Breast epithelium (tissue), 4 donors: ENCODE data around the gene CUL9. TPM values are rescaled to one million over a fixed set of nuclear protein-coding genes. Genes with fewer than 3 reads are reported as not detected.
A peak's percentile ranks its signal among the peaks of the same experiment; 100 is the strongest.
"Not testable (repeated sequence)": the region's sequence is repeated elsewhere in the genome, so short reads cannot be mapped to it uniquely, and the experiment has no call there.

Experiments
- DNase-seq, 2 donors: peaks; one replicate each; pipeline ENCODE4 v3.0.0-alpha.2; 2019; ENCODE audit warnings: low spot score in 2 of 2
- H3K27ac ChIP-seq, 2 donors: fragments of 200-600 bp; sonication (generic) in 1 of 2; one replicate each; pipeline ENCODE4 v1.5.1; 2016 to 2019; ENCODE audit warnings: mild to moderate bottlenecking in 1 of 2
- H3K27me3 ChIP-seq, 2 donors: fragments of 200-600 bp; sonication (generic) in 1 of 2; one replicate each; pipeline versions ENCODE4 v1.5.1 to v1.6.0; 2017 to 2019; ENCODE audit warnings: control low read depth in 1 of 2, mild to moderate bottlenecking in 1 of 2
- H3K36me3 ChIP-seq: fragments of 200-600 bp; one replicate; pipeline ENCODE4 v1.5.1; 2019
- H3K4me1 ChIP-seq, 2 donors: fragments of 200-600 bp; sonication (generic); one replicate each; pipeline ENCODE4 v1.5.1; 2016 to 2019; ENCODE audit warnings: control low read depth in 1 of 2
- H3K4me3 ChIP-seq, 3 donors: fragments of 200-600 bp; sonication (generic); 1 replicate in 2 of 3; 2 replicates in 1 of 3; pipeline ENCODE4 v1.5.1; 2016 to 2019; ENCODE audit warnings: mild to moderate bottlenecking in 3 of 3, moderate library complexity in 2 of 3
- H3K9me3 ChIP-seq, 2 donors: fragments of 200-600 bp; sonication (generic) in 1 of 2; one replicate each; pipeline ENCODE4 v1.5.1; 2016 to 2019; ENCODE audit warnings: control low read depth in 1 of 2
- CTCF ChIP-seq, 3 donors: fragments of 450-650 bp; IDR thresholded peaks; one replicate each; pipeline ENCODE4 v1.5.1; 2016 to 2017; ENCODE audit warnings: antibody characterized with exemption in 3 of 3, mild to moderate bottlenecking in 3 of 3, moderate library complexity in 3 of 3
- POLR2A ChIP-seq: fragments of 450-650 bp; IDR thresholded peaks from one replicate; pipeline ENCODE4 v1.6.1; 2016; ENCODE audit warnings: antibody characterized with exemption, mild to moderate bottlenecking, moderate library complexity
- POLR2AphosphoS5 ChIP-seq, 3 donors: sonication (generic); formaldehyde crosslinking; IDR thresholded peaks; one replicate each; pipeline ENCODE4 v1.6.1; 2017; ENCODE audit warnings: antibody characterized with exemption in 3 of 3
- intact Hi-C: fragments of 100-400 bp; cut with DNase I; formaldehyde crosslinking; loops from one replicate; pipeline ENCODE4 v1.15.1; 2023; ENCODE audit warnings: low total_unique reads
- total RNA-seq, 3 donors: library from RNA; depleted of rRNA; stranded (reverse); fragments of >200 nt; gene quantifications; one replicate each; pipeline ENCODE4 v1.1.0, GENCODE V29; 2016

Gene CUL9
- total RNA-seq: 10 to 100 TPM; 25.1 to 47.5 (median 43.3) TPM

GRCh38 chr6:43181942-43182860 lies at the start of gene CUL9:
Gene CUL9 (plus strand): TSS chr6:43182196. CDS start chr6:43184311, 2,115 bp downstream.
- peak within 1 kb of the TSS; percentile 78 to 96 (median 85) for H3K4me3 ChIP-seq
- no peaks in the 10 kb centered on the region for H3K9me3 ChIP-seq
- intact Hi-C loops: no loop called here
- peaks cover 0 to 9% of the 10 kb centered on the region in 2 donors for H3K4me1 ChIP-seq
- H3K27me3 ChIP-seq: no peaks in the 10 kb centered on the region
- no peaks in the 10 kb centered on the region for H3K36me3 ChIP-seq
- TF ChIP-seq CTCF (IDR thresholded peaks at IDR 0.05) (no peak), POLR2AphosphoS5 (IDR thresholded peaks at IDR 0.05) (peak; percentile 64 to 90 (median 85))
- DNase-seq: peak; percentile 79 to 81
- peak within 1 kb of the TSS; percentile 86 to 93 for H3K27ac ChIP-seq

GRCh38 chr6:43138267-43138666 lies 43.7 kb upstream of the CUL9 start:
- DNase-seq: no peak
- Histone ChIP-seq H3K27me3 (no peaks in the 10 kb centered on the region), H3K36me3 (no peaks in the 10 kb centered on the region), H3K9me3 (no peaks in the 10 kb centered on the region), H3K27ac (no peak overlapping the region), H3K4me1 (peaks cover 0 to 1% of the 10 kb centered on the region in 2 donors), H3K4me3 (no peak overlapping the region)
- TF ChIP-seq POLR2A: no peak
- TF ChIP-seq POLR2AphosphoS5 (IDR thresholded peaks at IDR 0.05): no peak
- no peak for TF ChIP-seq CTCF (IDR thresholded peaks at IDR 0.05)
- intact Hi-C loops: no loop called here

GRCh38 chr6:43139973-43140372 lies 42.0 kb upstream of the CUL9 start:
- H3K36me3 ChIP-seq, H3K9me3 ChIP-seq, H3K27ac ChIP-seq, H3K4me1 ChIP-seq, H3K4me3 ChIP-seq, H3K27me3 ChIP-seq, DNase-seq: not testable (repeated sequence)
- intact Hi-C loops: loop anchor here (10.0 kb wide), 1 partner anchor 235 kb away; no protein-coding TSS in a partner anchor

GRCh38 chr6:43141644-43142043 lies 40.4 kb upstream of the CUL9 start:
- TF ChIP-seq POLR2AphosphoS5 (IDR thresholded peaks at IDR 0.05): no peak
- TF ChIP-seq POLR2A: no peak
- no peak for TF ChIP-seq CTCF (IDR thresholded peaks at IDR 0.05)
- no peaks in the 10 kb centered on the region for H3K9me3 ChIP-seq
- no peak for DNase-seq
- no peaks in the 10 kb centered on the region for H3K27me3 ChIP-seq
- H3K4me3 ChIP-seq: no peak overlapping the region
- H3K36me3 ChIP-seq: no peaks in the 10 kb centered on the region
- peaks cover 3 to 4% of the 10 kb centered on the region in 2 donors for H3K4me1 ChIP-seq
- intact Hi-C loops: loop anchor here (10.0 kb wide), 1 partner anchor 237 kb away; no protein-coding TSS in a partner anchor
- no peak overlapping the region for H3K27ac ChIP-seq

GRCh38 chr6:43142101-43142500 lies 39.9 kb upstream of the CUL9 start:
- Histone ChIP-seq H3K27ac (no peak overlapping the region), H3K27me3 (no peaks in the 10 kb centered on the region), H3K4me1 (peaks cover 3 to 4% of the 10 kb centered on the region in 2 donors), H3K4me3 (no peak overlapping the region), H3K9me3 (no peaks in the 10 kb centered on the region), H3K36me3 (peaks cover 3% of the 10 kb centered on the region)
- TF ChIP-seq POLR2AphosphoS5 (IDR thresholded peaks at IDR 0.05) (no peak), POLR2A (no peak), CTCF (IDR thresholded peaks at IDR 0.05) (no peak)
- intact Hi-C loops: loop anchor here (10.0 kb wide), 1 partner anchor 237 kb away; no protein-coding TSS in a partner anchor
- DNase-seq: no peak
